Keratinocyte (primary cell): ENCODE data around the gene RNF144B. TPM values are rescaled to one million over a fixed set of nuclear protein-coding genes. Genes with fewer than 3 reads are reported as not detected.

ENCODE experiments used
- DNase-seq: peaks from one replicate; pipeline ENCODE4 v3.0.0-alpha.2; 2011; ENCODE audit warnings: low read depth, missing footprints, low spot score
- FAIRE-seq: peaks from 2 replicates; lab custom pipeline; 2011; peaks lifted over from hg19 to GRCh38; lab: Jason Lieb, UNC
- H2AFZ ChIP-seq: 2 replicates; pipeline ENCODE4 v1.6.0; 2012; ENCODE audit warnings: low read length, control low read depth, inconsistent platforms; ENCODE audit not compliant: control insufficient read depth
- H3K27ac ChIP-seq: 2 replicates; pipeline ENCODE4 v1.5.1; 2011; ENCODE audit warnings: low read length; ENCODE audit not compliant: control insufficient read depth, insufficient read depth
- H3K27me3 ChIP-seq: 3 replicates; pipeline ENCODE4 v1.6.0; 2011; ENCODE audit warnings: low read length; ENCODE audit not compliant: control insufficient read depth, insufficient read depth; ENCODE audit errors: extremely low read depth
- H3K36me3 ChIP-seq, 2 experiments: 2 replicates in 1 of 2; 3 replicates in 1 of 2; pipeline ENCODE4 v1.5.1; 2011; ENCODE audit warnings: low read length in 2 of 2, mild to moderate bottlenecking in 1 of 2; ENCODE audit not compliant: control insufficient read depth in 2 of 2, insufficient read depth in 2 of 2; ENCODE audit errors: extremely low read depth in 1 of 2
- H3K4me1 ChIP-seq: 3 replicates; pipeline ENCODE4 v1.5.1; 2011; ENCODE audit warnings: low read length; ENCODE audit not compliant: control insufficient read depth, insufficient read depth; ENCODE audit errors: extremely low read depth
- H3K4me2 ChIP-seq: 3 replicates; pipeline ENCODE4 v1.6.0; 2011; ENCODE audit warnings: low read depth, low read length; ENCODE audit not compliant: control insufficient read depth, insufficient read depth; ENCODE audit errors: extremely low read depth
- H3K4me3 ChIP-seq, 3 experiments: fragments of 200-600 bp in 1 of 3; sonication (generic) in 1 of 3; 2 replicates in 2 of 3; 3 replicates in 1 of 3; pipeline ENCODE4 v1.5.1; 2011 to 2016; ENCODE audit warnings: low read length in 3 of 3, mild to moderate bottlenecking in 3 of 3, control low read depth in 2 of 3, inconsistent platforms in 1 of 3, low read depth in 1 of 3, mixed read lengths in 1 of 3, mixed run types in 1 of 3, moderate library complexity in 1 of 3; ENCODE audit not compliant: control insufficient read depth in 2 of 3, insufficient read depth in 2 of 3; ENCODE audit errors: extremely low read depth in 1 of 3
- H3K79me2 ChIP-seq: 2 replicates; pipeline ENCODE4 v1.6.0; 2012; ENCODE audit warnings: low read length; ENCODE audit not compliant: control insufficient read depth, insufficient read depth
- H3K9ac ChIP-seq: 3 replicates; pipeline ENCODE4 v1.6.0; 2011; ENCODE audit warnings: low read length; ENCODE audit not compliant: control insufficient read depth, insufficient read depth; ENCODE audit errors: extremely low read depth
- H3K9me1 ChIP-seq: 3 replicates; pipeline ENCODE4 v1.6.0; 2011; ENCODE audit warnings: low read length; ENCODE audit not compliant: control insufficient read depth, insufficient read depth; ENCODE audit errors: extremely low read depth
- H3K9me3 ChIP-seq: 2 replicates; pipeline ENCODE4 v1.5.1; 2012; ENCODE audit warnings: low read depth, low read length; ENCODE audit not compliant: control insufficient read depth
- H4K20me1 ChIP-seq: 3 replicates; pipeline ENCODE4 v1.6.0; 2011; ENCODE audit warnings: low read length; ENCODE audit not compliant: control insufficient read depth, insufficient read depth; ENCODE audit errors: extremely low read depth
- CTCF ChIP-seq, 3 experiments: IDR thresholded peaks in 1 of 3; conservative IDR thresholded peaks in 1 of 3; optimal IDR thresholded peaks in 1 of 3; 2 replicates in 2 of 3; 3 replicates in 1 of 3; pipeline versions ENCODE3 to v1.5.1; 2011; ENCODE audit warnings: low read length in 3 of 3, mild to moderate bottlenecking in 3 of 3, moderate library complexity in 2 of 3, control low read depth in 1 of 3, inconsistent platforms in 1 of 3; ENCODE audit not compliant: insufficient read depth in 2 of 3; ENCODE audit errors: extremely low read depth in 1 of 3
- EZH2 ChIP-seq: IDR thresholded peaks from one replicate; pipeline ENCODE4 v1.6.1; 2012; ENCODE audit warnings: inconsistent platforms, mild to moderate bottlenecking, low read length, moderate library complexity
- dilution Hi-C: fragments of 300-500 bp; cut with MboI; formaldehyde crosslinking; loops from one replicate; pipeline ENCODE4 v1.7.0; 2020; ENCODE audit warnings: low sequenced_read_pairs; ENCODE audit not compliant: extremely low pct_ligation_motif_present
- polyA plus RNA-seq, 5 experiments: library from polyadenylated mRNA; depleted of rRNA in 3 of 5; stranded (reverse) in 3 of 5; stranded (forward) in 1 of 5; unstranded in 1 of 5; fragments of >200 nt; gene quantifications; 1 replicate in 1 of 5; 2 replicates in 3 of 5; 3 replicates in 1 of 5; pipeline versions ENCODE4 v1.2.1 to v1.2.3, GENCODE V29; 2011 to 2012; ENCODE audit warnings: missing spikeins in 2 of 5, low read depth in 1 of 5, low replicate concordance in 1 of 5

The RNF144B gene
- polyA plus RNA-seq, 1 donor (not counting 4 experiments of a cell fraction or from before 2014, with no cell fraction given), result 9.0 TPM

DNA sequence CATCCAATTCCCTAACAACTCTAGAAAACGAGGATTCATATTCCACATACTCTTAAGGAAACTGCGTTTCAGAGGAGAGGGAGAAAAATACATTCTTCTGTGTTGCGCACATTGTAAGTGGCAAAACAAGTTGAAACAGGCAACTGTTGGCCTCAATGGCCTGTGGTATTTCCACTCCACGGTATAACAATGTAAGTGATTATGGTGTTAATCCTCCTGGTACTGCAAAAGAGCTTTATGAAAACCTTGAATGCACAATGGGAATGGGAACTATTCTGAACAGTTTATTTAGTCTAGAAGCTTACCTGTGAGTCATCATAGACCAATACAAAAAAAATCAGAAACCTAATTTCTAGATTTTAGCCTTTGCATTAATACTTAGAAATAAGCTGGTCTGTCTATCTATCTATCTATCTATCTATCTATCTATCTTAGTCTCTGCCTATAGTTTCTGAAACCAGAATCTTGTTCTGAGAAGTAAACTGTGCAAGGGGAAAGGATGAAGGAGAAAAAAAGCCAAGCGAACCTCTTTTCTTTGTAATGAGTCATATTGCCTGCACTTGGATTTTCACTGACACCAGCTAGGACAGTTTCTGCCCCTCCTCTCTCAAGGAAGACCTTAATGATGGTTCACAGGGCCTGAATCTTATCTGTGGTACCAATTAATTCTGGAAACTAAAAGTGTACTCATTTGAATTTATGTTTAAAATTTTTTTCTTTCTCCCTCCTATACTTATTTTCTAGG, 101.5 kb downstream of the RNF144B start:
- DNase-seq (peak; percentile 75), FAIRE-seq (peak; percentile 96)
- peak overlapping the region; percentile 48 for H3K27ac ChIP-seq
- H3K4me2 ChIP-seq, result peak overlapping the region; percentile 78
- no peaks in the 10 kb centered on the region for H3K9me1 ChIP-seq
- no peaks in the 10 kb centered on the region for H4K20me1 ChIP-seq
- peak overlapping the region; percentile 85 for H2AFZ ChIP-seq
- H3K9ac ChIP-seq, result peak overlapping the region; percentile 2
- H3K9me3 ChIP-seq, result no peaks in the 10 kb centered on the region
- H3K79me2 ChIP-seq, result no peaks in the 10 kb centered on the region
- TF ChIP-seq EZH2, result no peak
- TF ChIP-seq CTCF (optimal IDR thresholded peaks at IDR 0.05 in 1 of 3, IDR thresholded peaks at IDR 0.05 in 1 of 3, conservative IDR thresholded peaks at IDR 0.05 in 1 of 3; ENCODE audit: extremely low read depth in 1 of 3, insufficient read depth in 2 of 3, low read length in 3 of 3), result no peak
- dilution Hi-C loops, result no loop called here
- H3K36me3 ChIP-seq, result no peaks in the 10 kb centered on the region
- no peaks in the 10 kb centered on the region for H3K27me3 ChIP-seq
- peak overlapping the region in 2 of 3 experiments; percentile 36 to 46 for H3K4me3 ChIP-seq
- H3K4me1 ChIP-seq, result peaks cover 28% of the 10 kb centered on the region

- H3K9me3 ChIP-seq, result no peaks in the 10 kb centered on the region
- no peak overlapping the region for H2AFZ ChIP-seq
- peak overlapping the region; percentile 78 for H3K4me2 ChIP-seq
- H3K27me3 ChIP-seq, result no peaks in the 10 kb centered on the region
- FAIRE-seq, result peak; percentile 77
- dilution Hi-C loops, result no loop called here
- no peak overlapping the region for H3K9ac ChIP-seq
- H3K27ac ChIP-seq, result peak overlapping the region; percentile 48
- DNase-seq, result no peak
- H3K9me1 ChIP-seq, result no peaks in the 10 kb centered on the region
- no peaks in the 10 kb centered on the region for H3K36me3 ChIP-seq
- peaks cover 31% of the 10 kb centered on the region for H3K4me1 ChIP-seq
- no peaks in the 10 kb centered on the region for H3K79me2 ChIP-seq
- peak overlapping the region in 1 of 3 experiments; percentile 36 for H3K4me3 ChIP-seq
- TF ChIP-seq CTCF (optimal IDR thresholded peaks at IDR 0.05 in 1 of 3, IDR thresholded peaks at IDR 0.05 in 1 of 3, conservative IDR thresholded peaks at IDR 0.05 in 1 of 3; ENCODE audit: extremely low read depth in 1 of 3, insufficient read depth in 2 of 3, low read length in 3 of 3), result no peak
- TF ChIP-seq EZH2, result no peak
- H4K20me1 ChIP-seq, result no peaks in the 10 kb centered on the region
These were observed 102.2 kb downstream of the RNF144B start for GRCh38 chr6:18489335-18489734.
